OCI-LY7 (cell line): ENCODE measurements around the gene BAX. TPM values are rescaled to one million over a fixed set of nuclear protein-coding genes. Genes with fewer than 3 reads are reported as not detected.

Source experiments
- BruUV-seq: library from RNA; stranded (reverse); fragments of 400-500 nt; replicated peaks from 2 replicates; lab custom pipeline; 2021; lab: Mats Ljungman, UMichigan
- CTCF ChIA-PET: fragments of 300-600 bp; sonication (Branson Sonifier 250); formaldehyde crosslinking; loops from one replicate; lab custom pipeline; 2022; ENCODE audit warnings: antibody characterized with exemption; ENCODE audit not compliant: unreplicated experiment; lab: Charles Lee
- POLR2A ChIA-PET: fragments of 300-600 bp; sonication (Branson Sonifier 250); formaldehyde crosslinking; loops from one replicate; lab custom pipeline; 2022; ENCODE audit warnings: antibody characterized with exemption; lab: Charles Lee
- DNase-seq: peaks from one replicate; pipeline ENCODE4 v3.0.0-alpha.2; 2015; ENCODE audit warnings: low spot score
- H2AFZ ChIP-seq: fragments of 200-600 bp; sonication (generic), shearing (Covaris generic); 2 replicates; pipeline ENCODE4 v1.6.1; 2014; ENCODE audit warnings: mild to moderate bottlenecking, antibody characterized with exemption, low read length, moderate library complexity
- H3K27ac ChIP-seq: fragments of 200-600 bp; sonication (generic); 2 replicates; pipeline ENCODE4 v1.5.1; 2014; ENCODE audit warnings: mixed run types, low read depth, mild to moderate bottlenecking, moderate library complexity, low read length, inconsistent platforms; ENCODE audit not compliant: poor library complexity, severe bottlenecking
- H3K36me3 ChIP-seq: fragments of 200-600 bp; sonication (generic); 2 replicates; pipeline ENCODE4 v1.6.1; 2014; ENCODE audit warnings: mild to moderate bottlenecking, antibody characterized with exemption, low read length, moderate library complexity, mixed read lengths; ENCODE audit not compliant: insufficient read depth
- H3K4me1 ChIP-seq: fragments of 200-600 bp; sonication (generic); 2 replicates; pipeline ENCODE4 v1.5.1; 2014; ENCODE audit warnings: mild to moderate bottlenecking, low read length; ENCODE audit not compliant: insufficient read depth, poor library complexity, severe bottlenecking
- H3K4me2 ChIP-seq: fragments of 200-600 bp; sonication (generic); 2 replicates; pipeline ENCODE4 v1.6.1; 2014; ENCODE audit warnings: mild to moderate bottlenecking, low read length
- H3K4me3 ChIP-seq: fragments of 200-600 bp; sonication (generic); 2 replicates; pipeline ENCODE4 v1.5.1; 2014; ENCODE audit warnings: mild to moderate bottlenecking, low read depth, low read length; ENCODE audit not compliant: poor library complexity, severe bottlenecking
- H3K79me2 ChIP-seq: fragments of 200-600 bp; sonication (generic); 2 replicates; pipeline ENCODE4 v1.6.1; 2016; ENCODE audit warnings: low read depth, mild to moderate bottlenecking, low read length, moderate library complexity, mixed read lengths; ENCODE audit not compliant: insufficient read depth
- H3K9me2 ChIP-seq: fragments of 200-600 bp; sonication (generic); 2 replicates; pipeline ENCODE4 v1.6.1; 2016; ENCODE audit warnings: mild to moderate bottlenecking, low read length, mixed read lengths; ENCODE audit not compliant: insufficient read depth
- H3K9me3 ChIP-seq: fragments of 200-600 bp; sonication (generic); 2 replicates; pipeline ENCODE4 v1.6.1; 2014; ENCODE audit warnings: mild to moderate bottlenecking, mixed run types, low read length, mixed read lengths
- H4K20me1 ChIP-seq: fragments of 200-600 bp; sonication (generic); 2 replicates; pipeline ENCODE4 v1.6.1; 2014; ENCODE audit warnings: mild to moderate bottlenecking, antibody characterized with exemption, low read length, moderate library complexity, mixed read lengths; ENCODE audit not compliant: insufficient read depth
- CTCF ChIP-seq: fragments of 200-600 bp; sonication (generic); conservative IDR thresholded peaks from 2 replicates; pipeline ENCODE4 v1.5.1; 2014; ENCODE audit warnings: mild to moderate bottlenecking, antibody characterized with exemption, low read length, moderate library complexity, mixed read lengths
- EZH2phosphoT487 ChIP-seq: fragments of 200-600 bp; sonication (generic); IDR thresholded peaks from 2 replicates; pipeline ENCODE4 v1.6.1; 2018; ENCODE audit warnings: low read depth, borderline replicate concordance, mild to moderate bottlenecking, mixed run types, antibody characterized with exemption, low read length, moderate library complexity, mixed read lengths
- intact Hi-C: fragments of 100-400 bp; cut with micrococcal nuclease; formaldehyde crosslinking; loops from one replicate; pipeline ENCODE4 v1.10.0; 2022; ENCODE audit not compliant: unreplicated experiment
- total RNA-seq, 2 experiments: library from RNA; depleted of rRNA in 1 of 2; stranded (reverse); fragments of >200 nt in 1 of 2; shearing (Covaris generic) in 1 of 2; gene quantifications; 2 replicates each; pipeline ENCODE4 v1.2.3, GENCODE V29; 2014 to 2022

BAX gene
- total RNA-seq, 2 experiments from 2014 or later = 83.9 to 95.2 TPM

- H3K9me2 ChIP-seq = no peaks in the 10 kb centered on the region
- no peak overlapping the region; the same call in 1 of the 2 replicates for H2AFZ ChIP-seq
- no peaks in the 10 kb centered on the region for H4K20me1 ChIP-seq
- intact Hi-C loops = no loop called here
- TF ChIP-seq CTCF (no peak), EZH2phosphoT487 (no peak)
- H3K79me2 ChIP-seq = peaks cover 12% of the 10 kb centered on the region; the same call in 1 of the 2 replicates
- ChIA-PET CTCF (interaction anchor here (0.6 kb wide), 1 partner anchor 679 kb away, joined by 3 read pairs; no protein-coding TSS in a partner anchor), POLR2A (interaction anchor here (0.6 to 1.5 kb wide), 2 partner anchors 24 to 38 kb away, joined by 5 to 6 read pairs; partner anchors contain the start of genes GYS1 and RUVBL2)
- H3K27ac ChIP-seq = peak overlapping the region; percentile 51
- peaks cover 16% of the 10 kb centered on the region; the same call in 1 of the 2 replicates for H3K36me3 ChIP-seq
- peaks cover 18% of the 10 kb centered on the region for H3K4me1 ChIP-seq
- peak overlapping the region; percentile 87 for H3K4me3 ChIP-seq
- no peaks in the 10 kb centered on the region for H3K9me3 ChIP-seq
- BruUV-seq = no TSS peak
- peak overlapping the region; percentile 100 for H3K4me2 ChIP-seq
- DNase-seq = no peak
These were observed 758 bp downstream of the BAX start for GRCh38 chr19:48955308-48955958.

DNA sequence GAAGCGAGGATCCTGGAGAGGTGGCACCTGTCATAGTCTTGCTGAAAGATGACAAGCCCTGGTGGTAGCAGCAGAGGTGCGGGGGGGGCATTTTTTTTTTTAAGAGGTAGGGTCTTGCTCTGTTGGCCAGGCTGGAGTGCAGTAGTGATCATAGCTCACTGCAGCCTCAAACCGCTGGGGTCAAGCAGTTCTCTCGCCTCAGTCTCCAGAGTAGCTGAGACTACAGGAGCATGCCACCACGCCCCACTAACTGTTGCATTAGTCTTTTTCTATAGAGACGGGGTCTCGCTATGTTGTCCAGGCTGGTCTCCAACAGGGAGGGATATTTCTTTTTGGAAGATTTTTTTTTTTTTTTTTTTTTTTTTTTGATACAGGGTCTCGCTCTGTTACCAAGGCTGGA lies 3.3 kb downstream of the BAX start:
- H3K9me3 ChIP-seq = no peaks in the 10 kb centered on the region
- no peaks in the 10 kb centered on the region for H4K20me1 ChIP-seq
- DNase-seq = no peak
- TF ChIP-seq CTCF = no peak
- TF ChIP-seq EZH2phosphoT487 = no peak
- peaks cover 12% of the 10 kb centered on the region; the same call in 1 of the 2 replicates for H3K79me2 ChIP-seq
- peaks cover 31% of the 10 kb centered on the region for H3K4me1 ChIP-seq
- BruUV-seq = no TSS peak
- no peak overlapping the region for H3K27ac ChIP-seq
- H3K36me3 ChIP-seq = peaks cover 16% of the 10 kb centered on the region; the same call in 1 of the 2 replicates
- H3K9me2 ChIP-seq = no peaks in the 10 kb centered on the region
- ChIA-PET CTCF (no interaction called here), POLR2A (no interaction called here)
- H2AFZ ChIP-seq = no peak overlapping the region
- H3K4me3 ChIP-seq = no peak overlapping the region
- intact Hi-C loops = no loop called here
- H3K4me2 ChIP-seq = no peak overlapping the region
